Esophagus muscularis mucosa (tissue), 3 donors: ENCODE data around the gene RACGAP1.

Experiments used
- CTCF ChIP-seq, 3 experiments: fragments of 200-600 bp in 2 of 3; fragments of 450-650 bp in 1 of 3; sonication (generic) in 2 of 3; IDR thresholded peaks; one replicate each; pipeline ENCODE4 v1.5.1; 2017 to 2019; ENCODE audit warnings: antibody characterized with exemption in 3 of 3, mild to moderate bottlenecking in 2 of 3, moderate library complexity in 1 of 3
- POLR2A ChIP-seq: fragments of 450-650 bp; IDR thresholded peaks from one replicate; pipeline ENCODE4 v1.6.1; 2017; ENCODE audit warnings: antibody characterized with exemption, moderate library complexity, mild to moderate bottlenecking, low read depth
- POLR2AphosphoS5 ChIP-seq, 2 donors: sonication (generic); formaldehyde crosslinking; IDR thresholded peaks; one replicate each; pipeline ENCODE4 v1.6.1; 2017; ENCODE audit warnings: antibody characterized with exemption in 2 of 2

- TF ChIP-seq CTCF (IDR thresholded peaks at IDR 0.05), result no peak
- no peak for TF ChIP-seq POLR2A
- no peak for TF ChIP-seq POLR2AphosphoS5 (IDR thresholded peaks at IDR 0.05)
Observed at GRCh38 chr12:49942921-49943624, 82.2 kb downstream of the RACGAP1 start.
